SK-N-SH (cell line): ENCODE results near the gene TMED6. TPM values are rescaled to one million over a fixed set of nuclear protein-coding genes. Genes with fewer than 3 reads are reported as not detected.

ENCODE experiments used
- CTCF ChIA-PET: fragments of 300-600, 350-600 bp; formaldehyde crosslinking; extraction: SDS; loops from one replicate; lab custom pipeline; 2021; lab: Yijun Ruan, JAX
- POLR2A ChIA-PET: fragments of 350-600 bp; sonication (Branson Sonifier 250); formaldehyde crosslinking; extraction: SDS; loops from one replicate; lab custom pipeline; 2020; ENCODE audit warnings: antibody characterized with exemption, inconsistent platforms; lab: Yijun Ruan, JAX
- DNase-seq: peaks from one replicate; pipeline ENCODE4 v3.0.0; 2012
- H2AFZ ChIP-seq: fragments of 200-600 bp; sonication (generic); 2 replicates; pipeline ENCODE4 v1.8.1; 2016; ENCODE audit warnings: antibody characterized with exemption, mild to moderate bottlenecking, low read depth
- H3F3A ChIP-seq: fragments of 200-600 bp; sonication (generic); replicated peaks from 2 replicates; pipeline ENCODE3; 2016; ENCODE audit warnings: antibody characterized with exemption, mild to moderate bottlenecking; ENCODE audit not compliant: insufficient read depth
- H3K27ac ChIP-seq, 2 experiments: fragments of 200-500 bp in 1 of 2; fragments of 200-600 bp in 1 of 2; sonication (Bioruptor generic) in 1 of 2; sonication (generic), shearing (Covaris generic) in 1 of 2; 2 replicates each; pipeline versions ENCODE4 v1.5.1 to v1.6.1; 2014 to 2016; ENCODE audit warnings: low read depth in 2 of 2, inconsistent platforms in 1 of 2, low read length in 1 of 2, mild to moderate bottlenecking in 1 of 2, mixed read lengths in 1 of 2
- H3K27me3 ChIP-seq: fragments of 200-600 bp; sonication (generic), shearing (Covaris generic); 2 replicates; pipeline ENCODE4 v1.6.1; 2016; ENCODE audit warnings: mixed run types; ENCODE audit not compliant: insufficient read depth
- H3K36me3 ChIP-seq, 2 experiments: fragments of 200-500 bp in 1 of 2; fragments of 200-600 bp in 1 of 2; sonication (Bioruptor generic) in 1 of 2; sonication (generic) in 1 of 2; replicated peaks in 1 of 2; 2 replicates each; pipeline versions ENCODE3 to v1.5.1; 2014 to 2016; ENCODE audit warnings: low read length in 1 of 2, mild to moderate bottlenecking in 1 of 2; ENCODE audit not compliant: insufficient read depth in 2 of 2, control insufficient read depth in 1 of 2
- H3K4me1 ChIP-seq, 2 experiments: fragments of 200-500 bp in 1 of 2; fragments of 200-600 bp in 1 of 2; sonication (Bioruptor generic) in 1 of 2; sonication (generic), shearing (Covaris generic) in 1 of 2; 2 replicates each; pipeline versions ENCODE4 v1.5.1 to v1.6.1; 2014 to 2016; ENCODE audit warnings: low read depth in 1 of 2, low read length in 1 of 2, mixed run types in 1 of 2; ENCODE audit not compliant: insufficient read depth in 2 of 2, control insufficient read depth in 1 of 2
- H3K4me2 ChIP-seq: fragments of 200-600 bp; sonication (generic), shearing (Covaris generic); 2 replicates; pipeline ENCODE4 v1.6.1; 2017; ENCODE audit warnings: mixed run types
- H3K4me3 ChIP-seq, 2 experiments: fragments of 200-500 bp in 1 of 2; fragments of 200-600 bp in 1 of 2; sonication (Bioruptor generic) in 1 of 2; sonication (generic), shearing (Covaris generic) in 1 of 2; 2 replicates each; pipeline versions ENCODE4 v1.5.1 to v1.8.1; 2014 to 2016; ENCODE audit warnings: low read depth in 2 of 2, inconsistent platforms in 1 of 2, low read length in 1 of 2, mild to moderate bottlenecking in 1 of 2, mixed read lengths in 1 of 2, moderate library complexity in 1 of 2
- H3K79me2 ChIP-seq: fragments of 200-600 bp; sonication (generic); 2 replicates; pipeline ENCODE4 v1.8.1; 2017; ENCODE audit warnings: mild to moderate bottlenecking; ENCODE audit not compliant: insufficient read depth
- H3K9ac ChIP-seq: fragments of 200-600 bp; sonication (generic); 2 replicates; pipeline ENCODE4 v1.6.1; 2017; ENCODE audit warnings: mixed run types
- H3K9me2 ChIP-seq: fragments of 200-600 bp; sonication (generic); 2 replicates; pipeline ENCODE4 v1.6.1; 2017; ENCODE audit warnings: mixed run types
- H3K9me3 ChIP-seq: fragments of 200-600 bp; sonication (generic); 2 replicates; pipeline ENCODE4 v1.6.1; 2017; ENCODE audit warnings: mixed run types, mild to moderate bottlenecking, moderate library complexity
- H4K20me1 ChIP-seq: fragments of 200-600 bp; sonication (generic); 2 replicates; pipeline ENCODE4 v1.6.1; 2017; ENCODE audit warnings: mild to moderate bottlenecking, mixed run types; ENCODE audit not compliant: insufficient read depth
- CHD2 ChIP-seq: fragments of 150-350 bp; IDR thresholded peaks from 2 replicates; pipeline ENCODE4 v1.6.1; 2018; ENCODE audit warnings: low read length; ENCODE audit not compliant: partially characterized antibody
- EP300 ChIP-seq, 2 experiments: IDR thresholded peaks; 2 replicates each; pipeline versions ENCODE4 v1.4.0 to v1.6.1; 2012; ENCODE audit warnings: borderline replicate concordance in 1 of 2, low read depth in 1 of 2, low read length in 1 of 2
- FOXJ3 ChIP-seq: sonication (generic); formaldehyde crosslinking; IDR thresholded peaks from 2 replicates; pipeline ENCODE4 v1.5.1; 2020; ENCODE audit warnings: mild to moderate bottlenecking, missing genetic modification reagents
- GATA2 ChIP-seq: sonication (generic); formaldehyde crosslinking; IDR thresholded peaks from 2 replicates; pipeline ENCODE4 v1.5.0; 2020; ENCODE audit warnings: mild to moderate bottlenecking, missing genetic modification reagents
- IRF3 ChIP-seq: fragments of 150-350 bp; IDR thresholded peaks from 2 replicates; pipeline ENCODE4 v1.6.1; 2016; ENCODE audit warnings: mild to moderate bottlenecking, low read depth, low read length
- MEF2A ChIP-seq: IDR thresholded peaks from 2 replicates; pipeline ENCODE4 v1.4.0; 2012; ENCODE audit warnings: low read depth, borderline replicate concordance
- MXI1 ChIP-seq: IDR thresholded peaks from 2 replicates; pipeline ENCODE4 v1.6.1; 2012; ENCODE audit warnings: mild to moderate bottlenecking, low read depth, low read length, improper control_type of control experiment
- NFIC ChIP-seq: IDR thresholded peaks from 2 replicates; pipeline ENCODE4 v1.4.0; 2012; ENCODE audit warnings: borderline replicate concordance
- NRF1 ChIP-seq: IDR thresholded peaks from 2 replicates; pipeline ENCODE4 v1.6.1; 2012; ENCODE audit warnings: low read depth, mild to moderate bottlenecking, low read length
- REST ChIP-seq: IDR thresholded peaks from 2 replicates; pipeline ENCODE4 v1.6.1; 2012; ENCODE audit warnings: mild to moderate bottlenecking, low read depth, low read length, moderate library complexity
- RXRA ChIP-seq: IDR thresholded peaks from 2 replicates; pipeline ENCODE4 v1.4.0; 2012; ENCODE audit warnings: low read depth, mild to moderate bottlenecking, borderline replicate concordance
- SMC3 ChIP-seq: IDR thresholded peaks from 2 replicates; pipeline ENCODE4 v1.6.1; 2012; ENCODE audit warnings: low read depth, low read length, improper control_type of control experiment
- TAF1 ChIP-seq: IDR thresholded peaks from 2 replicates; pipeline ENCODE4 v1.6.1; 2012; ENCODE audit warnings: low read depth, mild to moderate bottlenecking, low read length, moderate library complexity, borderline replicate concordance
- TCF12 ChIP-seq: IDR thresholded peaks from 2 replicates; pipeline ENCODE4 v1.4.0; 2012
- TEAD4 ChIP-seq: IDR thresholded peaks from 2 replicates; pipeline ENCODE4 v1.4.0; 2012; ENCODE audit warnings: mild to moderate bottlenecking, borderline replicate concordance; ENCODE audit not compliant: insufficient read depth
- YY1 ChIP-seq: IDR thresholded peaks from 2 replicates; pipeline ENCODE4 v1.4.0; 2012; ENCODE audit warnings: low read depth, mild to moderate bottlenecking
- WGBS: methylation state at CpG from one replicate; pipeline ENCODE4 v1.1.6; 2017; ENCODE audit warnings: low lambda C conversion rate; 5-methylcytosine and 5-hydroxymethylcytosine counted together
- polyA plus RNA-seq, 3 experiments: library from polyadenylated mRNA; depleted of rRNA; stranded (reverse); fragments of >200 nt; gene quantifications; 2 replicates each; pipeline ENCODE4 v1.2.3, GENCODE V29; 2012
- TF ChIP-seq, protein P1 (sequence below): IDR thresholded peaks from 2 replicates; pipeline ENCODE4; 2012
- TF ChIP-seq, protein P2 (sequence below): IDR thresholded peaks from 2 replicates; pipeline ENCODE4 v1.4.0; 2012; ENCODE audit warnings: low read depth
- TF ChIP-seq, protein P3 (sequence below): fragments of 150-350 bp; IDR thresholded peaks from 2 replicates; pipeline ENCODE4 v1.6.1; 2017; ENCODE audit warnings: antibody characterized with exemption, low read length, low read depth, borderline replicate concordance
- TF ChIP-seq, protein P4 (sequence below): IDR thresholded peaks from 2 replicates; pipeline ENCODE4 v1.4.0; 2012; ENCODE audit warnings: low read depth, borderline replicate concordance

TMED6 gene
- polyA plus RNA-seq, 1 of the 3 experiments (the other 2 are of a cell fraction): not detected

DNA sequence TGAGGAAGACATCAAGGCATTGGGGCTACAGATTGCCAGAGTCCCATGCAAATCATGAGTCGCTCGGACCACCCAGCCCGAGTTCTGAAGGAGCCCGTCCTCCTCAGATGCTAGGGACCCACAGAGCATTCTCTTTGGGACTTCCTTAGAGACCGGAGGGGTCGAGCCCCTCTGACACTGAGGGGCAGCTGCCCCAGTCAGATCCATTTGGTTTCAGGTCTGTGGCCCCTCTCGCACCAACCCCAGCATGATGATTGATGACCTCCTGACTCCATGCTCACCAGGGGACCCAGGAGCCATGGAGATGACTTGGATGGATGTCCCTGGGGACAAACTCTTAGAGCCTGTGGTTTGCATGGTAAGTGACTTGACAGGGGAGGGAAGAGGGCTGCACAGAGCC is 29.2 kb downstream of the TMED6 start:
- H2AFZ ChIP-seq: no peak overlapping the region
- WGBS: 83% methylated on average over 1 of the region's 7 CpGs
- no peak overlapping the region for H3K4me2 ChIP-seq
- no peak overlapping the region for H3K4me3 ChIP-seq
- TF ChIP-seq GATA2 (CRISPR knock-in tag) (no peak), NRF1 (no peak), MXI1 (no peak), SMC3 (no peak), REST (no peak), NFIC (no peak), MEF2A (no peak), FOXJ3 (CRISPR knock-in tag) (no peak), IRF3 (no peak), TCF12 (no peak), RXRA (no peak), EP300 (IDR thresholded peaks at IDR 0.05; ENCODE audit: borderline replicate concordance in 1 of 2, low read depth in 1 of 2, low read length in 1 of 2) (no peak), YY1 (no peak), TEAD4 (no peak), TAF1 (no peak), CHD2 (no peak)
- TF ChIP-seq, protein P1, sequence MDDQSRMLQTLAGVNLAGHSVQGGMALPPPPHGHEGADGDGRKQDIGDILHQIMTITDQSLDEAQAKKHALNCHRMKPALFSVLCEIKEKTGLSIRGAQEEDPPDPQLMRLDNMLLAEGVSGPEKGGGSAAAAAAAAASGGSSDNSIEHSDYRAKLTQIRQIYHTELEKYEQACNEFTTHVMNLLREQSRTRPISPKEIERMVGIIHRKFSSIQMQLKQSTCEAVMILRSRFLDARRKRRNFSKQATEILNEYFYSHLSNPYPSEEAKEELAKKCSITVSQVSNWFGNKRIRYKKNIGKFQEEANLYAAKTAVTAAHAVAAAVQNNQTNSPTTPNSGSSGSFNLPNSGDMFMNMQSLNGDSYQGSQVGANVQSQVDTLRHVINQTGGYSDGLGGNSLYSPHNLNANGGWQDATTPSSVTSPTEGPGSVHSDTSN: no peak
- TF ChIP-seq, protein P2, sequence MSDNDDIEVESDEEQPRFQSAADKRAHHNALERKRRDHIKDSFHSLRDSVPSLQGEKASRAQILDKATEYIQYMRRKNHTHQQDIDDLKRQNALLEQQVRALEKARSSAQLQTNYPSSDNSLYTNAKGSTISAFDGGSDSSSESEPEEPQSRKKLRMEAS: no peak
- TF ChIP-seq, protein P3, sequence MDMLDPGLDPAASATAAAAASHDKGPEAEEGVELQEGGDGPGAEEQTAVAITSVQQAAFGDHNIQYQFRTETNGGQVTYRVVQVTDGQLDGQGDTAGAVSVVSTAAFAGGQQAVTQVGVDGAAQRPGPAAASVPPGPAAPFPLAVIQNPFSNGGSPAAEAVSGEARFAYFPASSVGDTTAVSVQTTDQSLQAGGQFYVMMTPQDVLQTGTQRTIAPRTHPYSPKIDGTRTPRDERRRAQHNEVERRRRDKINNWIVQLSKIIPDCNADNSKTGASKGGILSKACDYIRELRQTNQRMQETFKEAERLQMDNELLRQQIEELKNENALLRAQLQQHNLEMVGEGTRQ: no peak
- TF ChIP-seq, protein P4, sequence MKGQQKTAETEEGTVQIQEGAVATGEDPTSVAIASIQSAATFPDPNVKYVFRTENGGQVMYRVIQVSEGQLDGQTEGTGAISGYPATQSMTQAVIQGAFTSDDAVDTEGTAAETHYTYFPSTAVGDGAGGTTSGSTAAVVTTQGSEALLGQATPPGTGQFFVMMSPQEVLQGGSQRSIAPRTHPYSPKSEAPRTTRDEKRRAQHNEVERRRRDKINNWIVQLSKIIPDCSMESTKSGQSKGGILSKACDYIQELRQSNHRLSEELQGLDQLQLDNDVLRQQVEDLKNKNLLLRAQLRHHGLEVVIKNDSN: no peak
- DNase-seq: no peak
- H3K9ac ChIP-seq: no peak overlapping the region
- H4K20me1 ChIP-seq: peaks cover 54% of the 10 kb centered on the region
- no peak overlapping the region for H3K27ac ChIP-seq
- ChIA-PET CTCF (interaction anchor here (0.9 kb wide), 1 partner anchor 10 kb away, joined by 3 read pairs; no protein-coding TSS in a partner anchor), POLR2A (no interaction called here)
- peaks cover 64% of the 10 kb centered on the region for H3K79me2 ChIP-seq
- no peaks in the 10 kb centered on the region for H3K9me3 ChIP-seq
- peaks cover 19% of the 10 kb centered on the region for H3F3A ChIP-seq
- H3K4me1 ChIP-seq: peaks cover 3 to 21% of the 10 kb centered on the region in 2 experiments; a peak in 3 of 4 replicates
- peaks cover 53 to 80% of the 10 kb centered on the region in 2 experiments for H3K36me3 ChIP-seq
- no peaks in the 10 kb centered on the region for H3K9me2 ChIP-seq
- H3K27me3 ChIP-seq: no peaks in the 10 kb centered on the region
